ENCODE results near the gene FNDC3B. TPM values are rescaled to one million over a fixed set of nuclear protein-coding genes. Genes with fewer than 3 reads are reported as not detected.

FNDC3B gene
- total and polyA plus RNA-seq, 2 of the 8 experiments (the other 6 are each of a cell fraction or from before 2014, with no cell fraction given): 14.1 to 44.4 TPM

DNA sequence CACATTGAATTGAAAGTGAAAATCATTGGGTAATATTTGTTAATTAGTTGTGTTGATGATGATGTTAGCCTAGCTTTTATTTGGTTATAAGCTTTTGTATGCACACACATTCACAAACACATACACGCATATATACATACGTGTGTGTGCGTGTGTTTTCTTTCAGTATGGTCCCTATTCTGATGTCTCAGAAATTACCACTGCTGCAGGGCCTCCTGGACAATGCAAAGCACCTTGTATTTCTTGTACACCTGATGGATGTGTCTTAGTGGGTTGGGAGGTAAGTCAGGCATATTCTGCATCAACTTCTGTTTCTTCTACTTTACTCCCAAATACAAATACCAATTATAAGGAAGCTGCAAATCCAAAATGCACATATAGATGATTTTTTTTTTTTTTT lies 306.8 kb downstream of the FNDC3B start:
- FAIRE-seq: no peak
- no peak overlapping the region for H3K56ac ChIP-seq (replicated peaks; ENCODE audit: insufficient read length, low read depth, low read length)
- 63% methylated on average over 3 of the region's 3 CpGs; no CpG with 5 or more reads in 1 of the 2 experiments for WGBS, 2 experiments (ENCODE audit: extremely low coverage in 1 of 2, insufficient coverage in 1 of 2, insufficient read length in 1 of 2, insufficient replicate concordance in 2 of 2, low coverage in 1 of 2, low lambda C conversion rate in 2 of 2, missing lambda C conversion rate in 1 of 2)

More for the DNA sequence above, 306.8 kb downstream of the FNDC3B start:
- ChIA-PET CTCF (ENCODE audit: partially characterized antibody) (interaction anchor here (3.0 kb wide), 1 partner anchor 14 kb away, joined by 12 read pairs; no protein-coding TSS in a partner anchor), POLR2A (ENCODE audit: partially characterized antibody) (no interaction called here)
- no peak overlapping the region for H3K4me3 ChIP-seq (ENCODE audit: extremely low read depth in 1 of 4, insufficient read depth in 2 of 4, low read depth in 3 of 4, low read length in 4 of 4)
- H3K27me3 ChIP-seq (replicated peaks in 1 of 4; ENCODE audit: control insufficient read depth in 3 of 4, extremely low read depth in 1 of 4, insufficient read depth in 3 of 4, low read length in 3 of 4): no peaks in the 10 kb centered on the region
- H3K27ac ChIP-seq (ENCODE audit: low read depth, low read length): no peak overlapping the region
- no peak overlapping the region for H2AK5ac ChIP-seq (ENCODE audit: low read depth, low read length)
- no peak overlapping the region for H4K8ac ChIP-seq (ENCODE audit: extremely low read depth, insufficient read depth, low read length)
- no peak overlapping the region for H3K23ac ChIP-seq (ENCODE audit: insufficient read length)
- TF ChIP-seq RNF2 (IDR thresholded peaks at IDR 0.05; ENCODE audit: borderline replicate concordance, low read depth, low read length, missing control alignments, poor library complexity, severe bottlenecking): no peak
- TF ChIP-seq CTBP2 (IDR thresholded peaks at IDR 0.05; ENCODE audit: borderline replicate concordance, insufficient read depth, insufficient read length, low read length): no peak
- no peak for TF ChIP-seq RFX5 (IDR thresholded peaks at IDR 0.05; ENCODE audit: borderline replicate concordance, low read depth, low read length)
- TF ChIP-seq CBX5 (IDR thresholded peaks at IDR 0.05; ENCODE audit: low read depth, low read length): no peak
- no peak for TF ChIP-seq SP1 (IDR thresholded peaks at IDR 0.05; ENCODE audit: low read depth, low read length)
- TF ChIP-seq POLR2AphosphoS5 (IDR thresholded peaks at IDR 0.05; ENCODE audit: low read depth, low read length): no peak
- no peak for TF ChIP-seq ASH2L (IDR thresholded peaks at IDR 0.05; ENCODE audit: low read length)
- no peak for TF ChIP-seq SUZ12 (IDR thresholded peaks at IDR 0.05; ENCODE audit: low read length)
- TF ChIP-seq JUN (IDR thresholded peaks at IDR 0.05; ENCODE audit: low read depth, low read length): no peak
- TF ChIP-seq EGR1 (IDR thresholded peaks at IDR 0.05; ENCODE audit: borderline replicate concordance, low read depth, low read length): no peak
- TF ChIP-seq TAF1 (IDR thresholded peaks at IDR 0.05; ENCODE audit: low read depth, low read length): no peak
- no peak for TF ChIP-seq SIX5 (IDR thresholded peaks at IDR 0.05; ENCODE audit: low read depth, low read length)
- TF ChIP-seq POU5F1 (IDR thresholded peaks at IDR 0.05; ENCODE audit: low read depth, low read length): no peak
- TF ChIP-seq, protein P1, sequence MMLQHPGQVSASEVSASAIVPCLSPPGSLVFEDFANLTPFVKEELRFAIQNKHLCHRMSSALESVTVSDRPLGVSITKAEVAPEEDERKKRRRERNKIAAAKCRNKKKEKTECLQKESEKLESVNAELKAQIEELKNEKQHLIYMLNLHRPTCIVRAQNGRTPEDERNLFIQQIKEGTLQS (IDR thresholded peaks at IDR 0.05; ENCODE audit: insufficient read depth, low read depth, low read length): no peak
- H4K5ac ChIP-seq (ENCODE audit: insufficient read length, low read depth, low read length): no peak overlapping the region
- no peak overlapping the region for H3K9ac ChIP-seq (replicated peaks in 1 of 4; ENCODE audit: extremely low read depth in 1 of 4, low read depth in 3 of 4, low read length in 3 of 4)
- H3K18ac ChIP-seq (ENCODE audit: extremely low read depth, low read length): no peak overlapping the region
- no peaks in the 10 kb centered on the region for H3K79me1 ChIP-seq (ENCODE audit: low read depth, low read length)
- peaks cover 6 to 49% (median 32%) of the 10 kb centered on the region in 4 experiments; a peak in 7 of 8 replicates for H3K36me3 ChIP-seq (ENCODE audit: control insufficient read depth in 2 of 4, insufficient read depth in 4 of 4, low read length in 3 of 4)
- H3K23me2 ChIP-seq (ENCODE audit: low read depth, low read length): no peaks in the 10 kb centered on the region
- DNase-seq (ENCODE audit: low read depth in 1 of 2, low spot score in 2 of 2): no peak
- H3K4me2 ChIP-seq (ENCODE audit: insufficient read depth in 1 of 2, low read depth in 2 of 2, low read length in 2 of 2): no peak overlapping the region
- H3K14ac ChIP-seq (ENCODE audit: insufficient read length): no peak overlapping the region
- no peak overlapping the region for H2AFZ ChIP-seq (ENCODE audit: low read length)
- H4K91ac ChIP-seq (replicated peaks; ENCODE audit: insufficient read length, low read length): no peak overlapping the region
- peaks cover 0 to under 1% of the 10 kb centered on the region in 2 experiments for H4K20me1 ChIP-seq (replicated peaks in 1 of 2; ENCODE audit: control insufficient read depth in 1 of 2, insufficient read depth in 2 of 2, low read length in 2 of 2)
- no peaks in the 10 kb centered on the region for H3K4me1 ChIP-seq (replicated peaks in 1 of 4; ENCODE audit: control insufficient read depth in 3 of 4, insufficient read depth in 4 of 4, low read length in 3 of 4)
- no peak overlapping the region for H2BK5ac ChIP-seq (ENCODE audit: low read depth, low read length)
- no peak overlapping the region for H2BK12ac ChIP-seq (ENCODE audit: low read depth, low read length)
- no peak overlapping the region for H2BK20ac ChIP-seq (ENCODE audit: low read length)
- H2BK120ac ChIP-seq (replicated peaks; ENCODE audit: low read depth, low read length): no peak overlapping the region
- no peak overlapping the region for H2BK15ac ChIP-seq (ENCODE audit: low read length)
- H3K4ac ChIP-seq (replicated peaks; ENCODE audit: insufficient read length, low read depth, low read length): no peak overlapping the region
- H3K79me2 ChIP-seq (ENCODE audit: control insufficient read depth in 1 of 2, insufficient read depth in 2 of 2, low read length in 2 of 2): no peaks in the 10 kb centered on the region
- H3K9me3 ChIP-seq (ENCODE audit: insufficient read depth in 2 of 2, low read depth in 1 of 2, low read length in 1 of 2): no peaks in the 10 kb centered on the region
